Endothelial cell of umbilical vein (primary cell): ENCODE measurements around the gene NRROS. TPM values are rescaled to one million over a fixed set of nuclear protein-coding genes. Genes with fewer than 3 reads are reported as not detected.

ENCODE experiments used
- BruUV-seq: library from RNA; stranded (reverse); fragments of 400-500 nt; replicated peaks from 2 replicates; lab custom pipeline; 2021; lab: Mats Ljungman, UMichigan
- CTCF ChIA-PET: fragments of 300-600, 350-600 bp; sonication (Branson Sonifier 250); formaldehyde crosslinking; loops from one replicate; lab custom pipeline; 2021; ENCODE audit warnings: antibody characterized with exemption, inconsistent platforms; lab: Charles Lee
- POLR2A ChIA-PET: fragments of 300-600, 350-600 bp; sonication (Branson Sonifier 250); formaldehyde crosslinking; loops from one replicate; lab custom pipeline; 2021; ENCODE audit warnings: antibody characterized with exemption, inconsistent platforms; lab: Charles Lee
- DNase-seq: peaks from one replicate; pipeline ENCODE4 v3.0.0-alpha.2; 2011; ENCODE audit warnings: low read depth, low spot score
- FAIRE-seq: peaks from 2 replicates; lab custom pipeline; 2011; peaks lifted over from hg19 to GRCh38; lab: Jason Lieb, UNC
- H2AFZ ChIP-seq: 2 replicates; pipeline ENCODE4 v1.6.0; 2012; ENCODE audit warnings: low read depth, low read length, control low read depth, inconsistent platforms
- H3K27ac ChIP-seq: 2 replicates; pipeline ENCODE4 v1.5.1; 2011; ENCODE audit warnings: low read depth, mild to moderate bottlenecking, control low read depth, low read length, moderate library complexity; ENCODE audit not compliant: insufficient read depth
- H3K27me3 ChIP-seq, 2 experiments: 2 replicates each; pipeline versions ENCODE4 v1.6.0 to v1.6.1; 2011; ENCODE audit warnings: low read length in 2 of 2, mixed read lengths in 1 of 2; ENCODE audit not compliant: control insufficient read depth in 2 of 2, insufficient read depth in 2 of 2
- H3K36me3 ChIP-seq, 2 experiments: 2 replicates in 1 of 2; 3 replicates in 1 of 2; pipeline ENCODE4 v1.5.1; 2011; ENCODE audit warnings: low read length in 2 of 2, mild to moderate bottlenecking in 1 of 2, moderate library complexity in 1 of 2; ENCODE audit not compliant: control insufficient read depth in 2 of 2, insufficient read depth in 2 of 2; ENCODE audit errors: extremely low read depth in 1 of 2
- H3K4me1 ChIP-seq: 3 replicates; pipeline ENCODE4 v1.5.1; 2011; ENCODE audit warnings: mild to moderate bottlenecking, low read length; ENCODE audit not compliant: control insufficient read depth, insufficient read depth; ENCODE audit errors: extremely low read depth
- H3K4me2 ChIP-seq: 2 replicates; pipeline ENCODE4 v1.6.1; 2011; ENCODE audit warnings: low read length, control low read depth, mixed read lengths; ENCODE audit not compliant: insufficient read depth
- H3K4me3 ChIP-seq, 3 experiments: fragments of 200-600 bp in 1 of 3; sonication (generic), shearing (Covaris generic) in 1 of 3; replicated peaks in 1 of 3; 2 replicates each; pipeline ENCODE4 v1.5.1; 2011 to 2016; ENCODE audit warnings: control low read depth in 3 of 3, low read length in 3 of 3, mild to moderate bottlenecking in 2 of 3, inconsistent platforms in 1 of 3, low read depth in 1 of 3, moderate library complexity in 1 of 3; ENCODE audit not compliant: insufficient read depth in 1 of 3
- H3K79me2 ChIP-seq: 2 replicates; pipeline ENCODE4 v1.6.0; 2012; ENCODE audit warnings: low read length, inconsistent platforms; ENCODE audit not compliant: control insufficient read depth, insufficient read depth
- H3K9ac ChIP-seq: replicated peaks from 2 replicates; pipeline ENCODE3; 2011; ENCODE audit warnings: low read length, control low read depth; ENCODE audit not compliant: insufficient read depth; ENCODE audit errors: extremely low read depth
- H3K9me1 ChIP-seq: replicated peaks from 3 replicates; pipeline ENCODE4 v1.6.0; 2011; ENCODE audit warnings: mild to moderate bottlenecking, low read length; ENCODE audit not compliant: control insufficient read depth, insufficient read depth; ENCODE audit errors: extremely low read depth
- H3K9me3 ChIP-seq: replicated peaks from 2 replicates; pipeline ENCODE4 v1.5.1; 2012; ENCODE audit warnings: low read length, inconsistent platforms; ENCODE audit not compliant: control insufficient read depth, insufficient read depth
- H4K20me1 ChIP-seq: replicated peaks from 2 replicates; pipeline ENCODE3; 2011; ENCODE audit warnings: mild to moderate bottlenecking, low read length; ENCODE audit not compliant: control insufficient read depth, insufficient read depth; ENCODE audit errors: extremely low read depth
- CTCF ChIP-seq, 2 donors: IDR thresholded peaks; 1 replicate in 1 of 2; 2 replicates in 1 of 2; pipeline ENCODE4 v1.5.1; 2011; ENCODE audit warnings: low read length in 2 of 2, mild to moderate bottlenecking in 2 of 2, moderate library complexity in 2 of 2, control low read depth in 1 of 2, inconsistent platforms in 1 of 2, low read depth in 1 of 2; ENCODE audit not compliant: insufficient read depth in 1 of 2; ENCODE audit errors: extremely low read depth in 1 of 2
- EZH2 ChIP-seq: IDR thresholded peaks from 2 replicates; pipeline ENCODE4 v1.6.1; 2012; ENCODE audit warnings: borderline replicate concordance, low read depth, mild to moderate bottlenecking, moderate library complexity, low read length, inconsistent platforms; ENCODE audit not compliant: severe bottlenecking
- FOS ChIP-seq: IDR thresholded peaks from 2 replicates; pipeline ENCODE4 v1.6.1; 2011; ENCODE audit warnings: mild to moderate bottlenecking, low read length, moderate library complexity, borderline replicate concordance; ENCODE audit not compliant: insufficient read depth
- GATA2 ChIP-seq: IDR thresholded peaks from 2 replicates; pipeline ENCODE4 v1.7.0; 2011; ENCODE audit warnings: low read depth, mild to moderate bottlenecking, moderate library complexity, mixed read lengths, low read length; ENCODE audit not compliant: insufficient read length, insufficient read depth
- JUN ChIP-seq: IDR thresholded peaks from 2 replicates; pipeline ENCODE4 v1.6.1; 2011; ENCODE audit warnings: borderline replicate concordance, low read depth; ENCODE audit not compliant: insufficient read length, insufficient read depth
- MAX ChIP-seq: IDR thresholded peaks from 2 replicates; pipeline ENCODE4 v1.6.1; 2011; ENCODE audit not compliant: insufficient read depth, insufficient read length
- MYC ChIP-seq: IDR thresholded peaks from one replicate; pipeline ENCODE4 v1.6.1; 2011; ENCODE audit warnings: mild to moderate bottlenecking, low read depth, low read length
- POLR2A ChIP-seq: IDR thresholded peaks from 2 replicates; pipeline ENCODE4 v1.6.1; 2012; ENCODE audit warnings: low read depth, mild to moderate bottlenecking, control low read depth, low read length
- POLR2AphosphoS5 ChIP-seq: IDR thresholded peaks from 2 replicates; pipeline ENCODE4 v1.6.1; 2012; ENCODE audit warnings: low read depth, mild to moderate bottlenecking, control low read depth, low read length, moderate library complexity; ENCODE audit not compliant: insufficient read depth
- dilution Hi-C: fragments of 300-500 bp; cut with MboI; formaldehyde crosslinking; loops from one replicate; pipeline ENCODE4 v1.15.0; 2019; ENCODE audit warnings: low sequenced_read_pairs; ENCODE audit not compliant: extremely low pct_ligation_motif_present
- intact Hi-C: fragments of 100-400 bp; cut with micrococcal nuclease; formaldehyde crosslinking; loops from one replicate; pipeline ENCODE4 v1.10.0; 2022
- polyA plus RNA-seq, 4 experiments: library from polyadenylated mRNA; depleted of rRNA in 3 of 4; stranded (reverse) in 3 of 4; unstranded in 1 of 4; fragments of >200 nt; gene quantifications; 2 replicates each; pipeline versions ENCODE4 v1.2.1 to v1.2.3, GENCODE V29; 2011 to 2012; ENCODE audit warnings: missing spikeins in 1 of 4
- total RNA-seq: library from RNA; stranded (reverse); gene quantifications from 2 replicates; pipeline ENCODE4 v1.2.3, GENCODE V29; 2021

Gene NRROS
- total and polyA plus RNA-seq, 2 donors (not counting 3 experiments of a cell fraction or from before 2014, with no cell fraction given) = 8.1 to 15.6 TPM

GRCh38 chr3:196699749-196700148 is 60.3 kb downstream of the NRROS start:
- POLR2A ChIA-PET = no interaction called here
- DNase-seq (no peak), FAIRE-seq (no peak)
- peaks cover 0 to 3% of the 10 kb centered on the region in 2 experiments for H3K27me3 ChIP-seq
- dilution Hi-C loops (no loop called here), intact Hi-C loops (no loop called here)
- no peaks in the 10 kb centered on the region for H4K20me1 ChIP-seq
- CTCF ChIA-PET = interaction anchor here (0.8 kb wide), 1 partner anchor 9 kb away, joined by 3 read pairs; no protein-coding TSS in a partner anchor
- no peak overlapping the region for H2AFZ ChIP-seq
- no peak for TF ChIP-seq GATA2
- no peak for TF ChIP-seq FOS
- no peak for TF ChIP-seq MAX
- no peak for TF ChIP-seq EZH2
- no peak for TF ChIP-seq JUN
- BruUV-seq = no TSS peak
- H3K9me1 ChIP-seq = no peaks in the 10 kb centered on the region
- H3K27ac ChIP-seq = no peak overlapping the region
- no peak overlapping the region for H3K9ac ChIP-seq
- H3K36me3 ChIP-seq = no peaks in the 10 kb centered on the region
- no peaks in the 10 kb centered on the region for H3K4me1 ChIP-seq
- no peaks in the 10 kb centered on the region for H3K9me3 ChIP-seq
- H3K79me2 ChIP-seq = no peaks in the 10 kb centered on the region
- H3K4me2 ChIP-seq = no peak overlapping the region
- H3K4me3 ChIP-seq = no peak overlapping the region

- POLR2A ChIA-PET = no interaction called here
- H3K27ac ChIP-seq = no peak overlapping the region
- H3K4me3 ChIP-seq = no peak overlapping the region
- dilution Hi-C loops (no loop called here), intact Hi-C loops (no loop called here)
- CTCF ChIA-PET = no interaction called here
- no peak overlapping the region for H3K9ac ChIP-seq
- no TSS peak for BruUV-seq
- no peak for DNase-seq
- H4K20me1 ChIP-seq = no peaks in the 10 kb centered on the region
- peaks cover 0 to 3% of the 10 kb centered on the region in 2 experiments for H3K27me3 ChIP-seq
- no peak for FAIRE-seq
- H3K79me2 ChIP-seq = no peaks in the 10 kb centered on the region
- H3K9me3 ChIP-seq = no peaks in the 10 kb centered on the region
- H3K4me2 ChIP-seq = no peak overlapping the region
- TF ChIP-seq GATA2 (no peak), CTCF (IDR thresholded peaks at IDR 0.05; ENCODE audit: extremely low read depth in 1 of 2, insufficient read depth in 1 of 2, low read depth in 1 of 2, low read length in 2 of 2) (no peak), MAX (no peak), POLR2AphosphoS5 (no peak), FOS (no peak), MYC (no peak), POLR2A (no peak), JUN (no peak), EZH2 (no peak)
- H3K4me1 ChIP-seq = no peaks in the 10 kb centered on the region
- H2AFZ ChIP-seq = no peak overlapping the region
- H3K36me3 ChIP-seq = no peaks in the 10 kb centered on the region
- no peaks in the 10 kb centered on the region for H3K9me1 ChIP-seq
Observed at GRCh38 chr3:196700801-196701200, 61.3 kb downstream of the NRROS start.
